ENCODE measurements around the gene ITPA. TPM values are rescaled to one million over a fixed set of nuclear protein-coding genes. Genes with fewer than 3 reads are reported as not detected.

The ITPA gene
- total and polyA plus RNA-seq, 2 of the 13 experiments (the other 11 are each of a cell fraction or from before 2014, with no cell fraction given): 60.1 to 103 TPM

DNA sequence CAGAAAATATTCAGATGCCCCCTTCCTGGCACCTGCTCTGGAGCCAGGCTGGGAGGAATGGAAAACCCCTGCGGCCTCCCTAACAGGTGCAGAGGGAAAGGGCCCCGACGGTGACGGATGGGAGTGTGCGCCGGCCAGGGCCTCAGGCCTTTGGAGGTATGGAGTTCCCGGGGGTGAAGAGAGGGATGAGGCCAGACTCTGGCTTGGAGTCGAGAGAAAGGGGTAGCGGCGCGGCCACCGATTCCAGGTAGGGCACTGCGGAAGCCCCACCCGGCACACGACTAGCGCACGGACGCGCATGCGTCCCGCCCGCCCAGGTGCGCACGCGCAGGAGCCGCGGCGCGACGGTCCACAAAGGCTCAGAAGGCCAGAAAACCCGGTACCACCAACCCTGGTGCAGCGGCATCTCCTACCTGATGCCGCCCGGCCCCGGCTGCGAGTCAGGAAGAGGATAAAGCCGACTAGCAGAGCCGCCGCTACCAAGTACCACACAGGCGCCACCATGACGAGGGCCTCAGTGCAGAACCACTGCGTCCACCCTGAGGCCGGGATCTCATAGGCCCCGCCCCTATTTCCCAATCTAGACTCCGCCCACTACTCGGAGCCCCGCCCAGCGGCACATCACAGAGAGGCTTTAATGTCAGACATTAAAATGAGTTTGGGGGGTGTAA is 5.0 kb upstream of the ITPA start, which contains the start of gene DDRGK1 (continued):
- TF ChIP-seq, protein P1, sequence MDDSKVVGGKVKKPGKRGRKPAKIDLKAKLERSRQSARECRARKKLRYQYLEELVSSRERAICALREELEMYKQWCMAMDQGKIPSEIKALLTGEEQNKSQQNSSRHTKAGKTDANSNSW (CRISPR knock-in tag; IDR thresholded peaks at IDR 0.05; ENCODE audit: borderline replicate concordance): peak; percentile 97
- TF ChIP-seq, protein P2, sequence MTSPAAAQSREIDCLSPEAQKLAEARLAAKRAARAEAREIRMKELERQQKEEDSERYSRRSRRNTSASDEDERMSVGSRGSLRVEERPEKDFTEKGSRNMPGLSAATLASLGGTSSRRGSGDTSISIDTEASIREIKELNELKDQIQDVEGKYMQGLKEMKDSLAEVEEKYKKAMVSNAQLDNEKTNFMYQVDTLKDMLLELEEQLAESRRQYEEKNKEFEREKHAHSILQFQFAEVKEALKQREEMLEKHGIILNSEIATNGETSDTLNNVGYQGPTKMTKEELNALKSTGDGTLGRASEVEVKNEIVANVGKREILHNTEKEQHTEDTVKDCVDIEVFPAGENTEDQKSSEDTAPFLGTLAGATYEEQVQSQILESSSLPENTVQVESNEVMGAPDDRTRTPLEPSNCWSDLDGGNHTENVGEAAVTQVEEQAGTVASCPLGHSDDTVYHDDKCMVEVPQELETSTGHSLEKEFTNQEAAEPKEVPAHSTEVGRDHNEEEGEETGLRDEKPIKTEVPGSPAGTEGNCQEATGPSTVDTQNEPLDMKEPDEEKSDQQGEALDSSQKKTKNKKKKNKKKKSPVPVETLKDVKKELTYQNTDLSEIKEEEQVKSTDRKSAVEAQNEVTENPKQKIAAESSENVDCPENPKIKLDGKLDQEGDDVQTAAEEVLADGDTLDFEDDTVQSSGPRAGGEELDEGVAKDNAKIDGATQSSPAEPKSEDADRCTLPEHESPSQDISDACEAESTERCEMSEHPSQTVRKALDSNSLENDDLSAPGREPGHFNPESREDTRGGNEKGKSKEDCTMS (CRISPR knock-in tag; conservative IDR thresholded peaks at IDR 0.05): no peak
- peak; percentile 94 for TF ChIP-seq ZNF598 (CRISPR knock-in tag; IDR thresholded peaks at IDR 0.05; ENCODE audit: borderline replicate concordance)
- TF ChIP-seq, protein P3, sequence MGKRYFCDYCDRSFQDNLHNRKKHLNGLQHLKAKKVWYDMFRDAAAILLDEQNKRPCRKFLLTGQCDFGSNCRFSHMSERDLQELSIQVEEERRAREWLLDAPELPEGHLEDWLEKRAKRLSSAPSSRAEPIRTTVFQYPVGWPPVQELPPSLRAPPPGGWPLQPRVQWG (CRISPR knock-in tag; IDR thresholded peaks at IDR 0.05; ENCODE audit: borderline replicate concordance, low read depth): no peak
- TF ChIP-seq KLF9 (CRISPR knock-in tag; IDR thresholded peaks at IDR 0.05; ENCODE audit: low read depth): 0 out of 2 replicates have a peak, but pooled peaks have one; percentile 3
- TF ChIP-seq SUZ12 (IDR thresholded peaks at IDR 0.05; ENCODE audit: low read depth, low read length): 0 out of 2 replicates have a peak, but pooled peaks have one; percentile 1
- TF ChIP-seq, protein P4, sequence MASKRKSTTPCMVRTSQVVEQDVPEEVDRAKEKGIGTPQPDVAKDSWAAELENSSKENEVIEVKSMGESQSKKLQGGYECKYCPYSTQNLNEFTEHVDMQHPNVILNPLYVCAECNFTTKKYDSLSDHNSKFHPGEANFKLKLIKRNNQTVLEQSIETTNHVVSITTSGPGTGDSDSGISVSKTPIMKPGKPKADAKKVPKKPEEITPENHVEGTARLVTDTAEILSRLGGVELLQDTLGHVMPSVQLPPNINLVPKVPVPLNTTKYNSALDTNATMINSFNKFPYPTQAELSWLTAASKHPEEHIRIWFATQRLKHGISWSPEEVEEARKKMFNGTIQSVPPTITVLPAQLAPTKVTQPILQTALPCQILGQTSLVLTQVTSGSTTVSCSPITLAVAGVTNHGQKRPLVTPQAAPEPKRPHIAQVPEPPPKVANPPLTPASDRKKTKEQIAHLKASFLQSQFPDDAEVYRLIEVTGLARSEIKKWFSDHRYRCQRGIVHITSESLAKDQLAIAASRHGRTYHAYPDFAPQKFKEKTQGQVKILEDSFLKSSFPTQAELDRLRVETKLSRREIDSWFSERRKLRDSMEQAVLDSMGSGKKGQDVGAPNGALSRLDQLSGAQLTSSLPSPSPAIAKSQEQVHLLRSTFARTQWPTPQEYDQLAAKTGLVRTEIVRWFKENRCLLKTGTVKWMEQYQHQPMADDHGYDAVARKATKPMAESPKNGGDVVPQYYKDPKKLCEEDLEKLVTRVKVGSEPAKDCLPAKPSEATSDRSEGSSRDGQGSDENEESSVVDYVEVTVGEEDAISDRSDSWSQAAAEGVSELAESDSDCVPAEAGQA (IDR thresholded peaks at IDR 0.05; ENCODE audit: low read depth): 0 out of 2 replicates have a peak, but pooled peaks have one; percentile 38
- TF ChIP-seq, protein P4 (CRISPR knock-in tag; IDR thresholded peaks at IDR 0.05; ENCODE audit: borderline replicate concordance): peak; percentile 87
- TF ChIP-seq, protein P5, sequence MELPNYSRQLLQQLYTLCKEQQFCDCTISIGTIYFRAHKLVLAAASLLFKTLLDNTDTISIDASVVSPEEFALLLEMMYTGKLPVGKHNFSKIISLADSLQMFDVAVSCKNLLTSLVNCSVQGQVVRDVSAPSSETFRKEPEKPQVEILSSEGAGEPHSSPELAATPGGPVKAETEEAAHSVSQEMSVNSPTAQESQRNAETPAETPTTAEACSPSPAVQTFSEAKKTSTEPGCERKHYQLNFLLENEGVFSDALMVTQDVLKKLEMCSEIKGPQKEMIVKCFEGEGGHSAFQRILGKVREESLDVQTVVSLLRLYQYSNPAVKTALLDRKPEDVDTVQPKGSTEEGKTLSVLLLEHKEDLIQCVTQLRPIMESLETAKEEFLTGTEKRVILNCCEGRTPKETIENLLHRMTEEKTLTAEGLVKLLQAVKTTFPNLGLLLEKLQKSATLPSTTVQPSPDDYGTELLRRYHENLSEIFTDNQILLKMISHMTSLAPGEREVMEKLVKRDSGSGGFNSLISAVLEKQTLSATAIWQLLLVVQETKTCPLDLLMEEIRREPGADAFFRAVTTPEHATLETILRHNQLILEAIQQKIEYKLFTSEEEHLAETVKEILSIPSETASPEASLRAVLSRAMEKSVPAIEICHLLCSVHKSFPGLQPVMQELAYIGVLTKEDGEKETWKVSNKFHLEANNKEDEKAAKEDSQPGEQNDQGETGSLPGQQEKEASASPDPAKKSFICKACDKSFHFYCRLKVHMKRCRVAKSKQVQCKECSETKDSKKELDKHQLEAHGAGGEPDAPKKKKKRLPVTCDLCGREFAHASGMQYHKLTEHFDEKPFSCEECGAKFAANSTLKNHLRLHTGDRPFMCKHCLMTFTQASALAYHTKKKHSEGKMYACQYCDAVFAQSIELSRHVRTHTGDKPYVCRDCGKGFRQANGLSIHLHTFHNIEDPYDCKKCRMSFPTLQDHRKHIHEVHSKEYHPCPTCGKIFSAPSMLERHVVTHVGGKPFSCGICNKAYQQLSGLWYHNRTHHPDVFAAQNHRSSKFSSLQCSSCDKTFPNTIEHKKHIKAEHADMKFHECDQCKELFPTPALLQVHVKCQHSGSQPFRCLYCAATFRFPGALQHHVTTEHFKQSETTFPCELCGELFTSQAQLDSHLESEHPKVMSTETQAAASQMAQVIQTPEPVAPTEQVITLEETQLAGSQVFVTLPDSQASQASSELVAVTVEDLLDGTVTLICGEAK (IDR thresholded peaks at IDR 0.05): no peak
- TF ChIP-seq, protein P5 (CRISPR knock-in tag; IDR thresholded peaks at IDR 0.05): no peak; the same call in 1 of the 2 replicates

Measured in HepG2 (cell line).